RKO (cell line): ENCODE results near the gene STIMATE.

Experiments used
- DNase-seq: peaks from one replicate; pipeline ENCODE4 v3.0.0-alpha.2; 2016; ENCODE audit warnings: low spot score

The STIMATE gene

GRCh38 chr3:52817221-52817620 lies 80.1 kb downstream of the STIMATE start:
- DNase-seq = no peak

DNA sequence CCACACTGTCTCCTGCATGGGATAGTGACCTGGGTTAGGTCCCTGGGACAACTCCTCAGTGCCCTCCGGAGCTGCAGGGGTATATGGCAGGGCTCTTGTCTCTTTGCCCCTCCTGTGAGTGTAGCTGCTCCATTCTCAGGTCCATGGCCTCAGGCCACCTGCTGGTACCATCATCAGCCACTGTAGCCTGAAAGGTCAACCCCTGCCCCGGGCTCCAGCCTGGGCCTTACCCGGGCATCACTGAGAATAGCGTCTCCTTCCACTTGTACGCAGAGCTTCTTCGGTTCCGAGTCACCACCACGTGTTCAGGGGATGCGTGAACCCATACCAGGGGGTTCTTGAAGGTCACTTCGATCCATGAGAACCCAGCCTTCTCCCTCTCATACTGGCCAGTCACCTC lies 80.7 kb downstream of the STIMATE start:
- no peak for DNase-seq

GRCh38 chr3:52816199-52816598 lies 81.1 kb downstream of the STIMATE start:
- DNase-seq = no peak

- no peak for DNase-seq
These were observed 83.5 kb downstream of the STIMATE start for GRCh38 chr3:52813810-52814209.

- DNase-seq = no peak
These were observed 85.8 kb downstream of the STIMATE start for GRCh38 chr3:52811452-52812011.

DNA sequence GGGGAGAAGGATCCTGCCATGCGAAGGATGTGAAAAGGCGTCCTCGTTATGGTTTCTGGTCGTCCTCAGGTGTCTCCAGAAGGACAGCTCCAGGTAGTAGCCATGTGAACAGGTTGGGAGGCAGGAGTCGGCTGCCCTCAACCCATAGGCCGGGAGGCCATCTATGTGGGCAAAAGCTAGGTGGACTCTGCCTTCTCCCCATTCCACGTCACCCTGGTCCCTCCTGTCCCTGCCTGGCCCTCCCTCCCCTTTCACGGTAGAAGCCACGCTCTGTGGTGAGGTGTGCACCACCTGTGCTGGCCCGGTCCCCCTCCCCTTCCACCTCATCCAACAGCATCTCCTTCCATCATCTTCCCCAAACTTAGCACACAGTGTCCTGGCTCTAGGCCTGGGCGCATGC lies 86.4 kb downstream of the STIMATE start:
- no peak for DNase-seq

DNA sequence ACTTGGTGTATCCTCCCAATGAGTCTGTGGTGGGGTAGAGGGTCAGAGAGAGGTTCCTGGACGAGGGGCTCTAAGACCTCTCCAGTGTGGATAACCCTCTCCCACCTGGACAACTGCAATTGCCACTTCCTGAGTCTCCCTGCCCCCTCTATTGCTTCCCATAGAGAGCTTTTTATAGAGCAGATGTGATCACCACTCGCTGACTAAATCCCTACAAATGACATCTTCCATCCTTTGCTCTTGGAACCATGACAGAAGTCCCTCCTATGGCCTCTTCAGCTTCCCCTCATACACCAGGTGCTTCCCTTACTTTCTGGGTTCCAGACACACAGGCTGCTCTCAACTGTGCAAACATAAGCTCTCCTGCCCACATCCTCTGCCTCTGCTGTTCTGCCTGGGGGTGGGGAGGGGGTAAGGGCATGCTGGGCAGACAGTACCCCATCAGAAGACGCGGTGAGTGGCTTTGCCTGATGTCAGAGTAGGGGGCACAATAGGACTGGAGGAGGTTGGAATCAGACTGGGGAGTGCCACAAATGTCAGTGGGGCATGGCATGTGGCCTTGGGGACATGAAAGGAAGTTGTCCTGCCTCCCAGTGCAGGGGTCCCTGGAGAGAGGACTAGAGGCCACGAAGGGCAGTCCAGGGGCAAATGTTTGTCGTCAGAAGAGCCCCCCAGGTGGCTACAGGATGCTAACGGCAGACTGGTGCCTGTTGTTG lies 87.5 kb downstream of the STIMATE start:
- DNase-seq = no peak

DNA sequence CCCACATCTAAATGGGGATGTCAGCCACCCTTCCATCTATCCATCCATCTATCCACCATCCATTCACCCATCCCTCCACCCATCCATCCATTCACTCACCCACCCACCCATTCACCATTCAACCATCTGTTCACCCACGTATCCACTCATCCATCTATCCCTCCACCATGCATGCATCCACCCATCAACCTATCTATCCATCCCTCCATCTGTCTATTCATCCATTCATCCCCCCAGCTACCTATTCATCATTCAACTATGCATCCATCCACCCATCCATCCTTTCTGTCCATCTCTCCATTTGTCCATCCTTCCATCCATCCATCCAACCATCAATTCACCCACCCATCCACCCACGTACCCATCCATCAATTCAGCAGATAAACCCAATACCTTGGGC lies 88.2 kb downstream of the STIMATE start:
- no peak for DNase-seq

DNA sequence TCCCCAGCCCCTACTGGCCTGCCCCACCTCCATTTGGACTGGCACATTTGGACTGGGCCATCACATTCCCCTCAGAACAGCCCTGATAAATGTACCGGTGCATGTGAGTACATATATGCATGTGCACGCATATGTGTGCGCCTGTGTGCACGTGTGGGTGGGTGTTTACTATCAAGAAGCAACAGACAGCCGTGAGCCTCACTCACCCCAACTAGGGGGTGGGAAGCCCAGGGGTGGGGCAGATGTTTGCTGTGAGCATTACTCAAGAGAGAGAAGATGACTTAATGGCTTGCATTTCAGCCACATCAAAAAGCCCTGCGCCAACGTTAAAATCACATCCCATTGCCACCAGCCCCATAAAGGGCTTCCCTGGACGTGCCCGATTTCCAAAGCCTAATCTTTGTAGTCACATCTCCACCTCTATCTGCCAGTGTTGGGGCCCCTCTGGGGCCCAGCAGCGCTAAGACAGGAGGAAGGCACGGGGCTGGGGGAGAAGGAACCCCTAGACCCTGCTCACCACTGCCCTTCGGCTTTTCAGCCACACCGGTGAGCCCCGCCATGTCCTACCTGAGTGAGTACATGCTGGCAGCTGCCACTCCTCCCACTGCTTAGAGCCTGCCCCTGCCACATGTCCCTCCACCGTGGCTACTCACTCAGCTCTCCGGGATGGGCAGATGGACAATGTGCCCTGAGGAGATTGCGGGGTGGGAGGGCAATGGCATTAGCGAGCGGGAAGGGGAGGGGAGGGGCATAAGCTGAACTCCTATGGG lies 91.9 kb downstream of the STIMATE start:
- DNase-seq = no peak

DNA sequence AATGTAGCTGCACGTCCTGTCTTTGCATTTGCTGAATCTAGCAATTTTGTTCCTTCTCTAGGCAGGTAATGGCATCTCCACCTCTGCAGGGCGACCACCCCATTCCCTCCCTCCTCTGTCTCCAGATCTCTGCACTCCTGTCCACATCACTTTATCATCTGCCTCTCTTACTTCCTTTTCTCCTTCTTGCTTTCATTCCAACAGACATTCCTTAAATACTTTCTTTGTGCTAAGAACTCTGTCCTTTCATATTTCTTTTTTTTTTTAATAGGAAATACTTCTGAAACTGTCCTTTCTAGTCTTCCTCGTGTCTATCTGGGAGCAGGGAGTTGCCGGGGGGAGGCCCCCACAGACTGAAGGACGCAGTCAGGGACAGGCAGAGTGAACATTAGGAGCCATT lies 95.5 kb downstream of the STIMATE start:
- no peak for DNase-seq

DNA sequence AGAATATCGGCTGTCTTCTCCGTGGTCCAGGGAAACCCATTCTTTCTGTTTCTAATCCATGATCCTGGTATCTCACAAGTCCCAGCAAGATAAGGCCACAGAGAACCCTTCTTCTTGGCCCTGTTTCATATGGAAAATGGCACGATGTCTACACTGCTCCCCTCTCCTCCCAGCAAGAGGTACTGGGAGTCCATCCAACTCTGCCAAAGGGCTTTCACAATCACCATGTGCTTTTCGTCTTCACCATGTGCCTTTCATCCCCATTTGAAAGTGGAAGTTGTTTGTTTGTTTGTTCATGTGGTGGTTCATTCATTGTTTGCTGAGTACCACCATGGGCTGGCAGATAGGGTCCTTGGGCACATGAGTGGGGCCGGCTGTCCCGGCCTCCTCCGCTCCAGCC lies 97.3 kb downstream of the STIMATE start:
- no peak for DNase-seq

- no peak for DNase-seq
These were observed 98.3 kb downstream of the STIMATE start for GRCh38 chr3:52798978-52799476.

DNA sequence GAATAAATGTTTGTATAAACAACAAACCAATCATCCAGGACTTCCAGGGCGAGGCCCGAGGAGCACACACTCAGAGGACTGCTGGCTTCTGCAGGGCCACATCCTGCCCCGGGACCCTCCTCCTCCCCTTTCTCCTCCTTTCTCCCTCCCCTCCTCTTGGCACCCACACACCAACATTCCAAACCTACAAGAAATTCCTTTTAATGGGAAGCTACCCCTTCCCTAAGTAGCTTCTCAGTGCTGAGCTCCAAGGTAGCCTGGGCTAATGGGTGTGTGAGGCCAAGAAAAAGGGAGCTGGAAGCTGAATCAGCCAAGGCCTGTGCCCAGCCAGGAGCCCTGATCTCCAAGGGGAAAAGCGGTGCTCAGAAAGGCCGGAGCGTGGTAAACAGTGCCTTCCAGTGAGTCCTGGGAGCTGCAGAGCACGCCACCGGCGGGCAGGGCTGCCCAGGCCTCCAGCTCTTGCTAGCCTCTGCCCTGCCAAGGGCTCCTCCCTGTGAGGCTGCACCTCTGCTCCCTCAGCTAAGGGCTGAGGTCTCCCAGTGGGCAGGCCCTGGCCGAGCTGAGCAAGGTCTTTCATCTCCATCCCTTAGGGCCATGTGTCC lies 98.9 kb downstream of the STIMATE start:
- DNase-seq = no peak

GRCh38 chr3:52796411-52796810 lies 100.9 kb downstream of the STIMATE start:
- no peak for DNase-seq

DNA sequence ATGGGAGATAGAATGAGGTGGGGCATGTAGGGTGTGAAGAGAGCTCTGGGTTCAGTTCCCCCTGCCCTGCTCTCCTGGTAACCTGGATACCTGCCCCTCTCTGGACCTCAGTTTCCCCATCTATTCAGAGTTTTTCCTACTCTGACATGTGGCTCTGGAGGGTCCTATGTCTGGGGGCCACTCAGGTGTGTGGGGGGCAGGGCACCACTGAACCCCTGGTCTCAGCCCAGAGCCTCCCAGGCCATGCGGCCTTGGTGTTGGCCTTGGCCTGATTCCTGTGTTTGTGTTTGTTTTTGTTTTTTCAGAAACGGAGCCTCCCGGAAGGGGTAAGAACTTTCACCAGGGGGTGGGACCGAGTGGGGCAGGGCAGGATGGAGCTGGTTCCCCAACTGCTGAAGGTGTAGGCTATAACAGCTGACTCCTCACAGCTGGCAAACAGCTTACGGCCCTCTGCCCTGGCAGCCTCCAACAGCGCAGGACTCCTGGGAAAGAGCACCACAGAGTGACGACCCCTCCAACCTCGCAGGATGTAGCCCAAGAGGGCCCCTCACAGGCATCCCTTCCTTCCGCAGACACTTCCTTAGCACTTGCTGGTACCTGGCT lies 101.9 kb downstream of the STIMATE start:
- DNase-seq = no peak

DNA sequence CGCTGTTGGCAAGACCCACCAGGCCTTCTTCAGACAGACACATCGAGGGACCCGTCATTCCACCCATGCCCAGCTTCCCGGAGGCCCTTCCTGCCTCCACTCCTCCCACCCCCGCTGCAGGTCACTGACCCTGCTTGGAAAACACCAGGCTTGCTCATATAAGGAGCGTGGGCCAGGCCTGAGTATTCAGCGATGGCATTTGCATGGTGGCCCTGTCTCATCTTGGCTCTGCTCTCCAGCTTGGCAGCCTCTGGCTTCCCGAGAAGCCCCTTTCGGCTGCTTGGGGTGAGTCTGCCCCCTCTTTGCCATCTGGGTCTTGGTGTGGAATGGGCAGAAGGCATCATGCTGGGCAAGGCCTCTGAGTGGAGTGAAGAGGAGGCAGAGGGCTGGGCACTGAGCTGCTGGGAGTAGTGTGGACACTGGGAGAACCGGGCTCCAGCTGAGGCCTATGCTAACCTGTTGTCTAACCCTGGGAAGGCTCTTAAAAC lies 102.7 kb downstream of the STIMATE start, which contains the start of gene ITIH3:
TSS of gene ITIH3 (plus strand) at position 185 of the 488 bp plus-strand sequence. CDS start at position 193, 8 bp downstream.
- no peak for DNase-seq

- no peak for DNase-seq
These were observed 103.4 kb downstream of the STIMATE start for GRCh38 chr3:52793702-52794611.

- no peak for DNase-seq
These were observed 104.2 kb downstream of the STIMATE start for GRCh38 chr3:52792961-52793695.

DNA sequence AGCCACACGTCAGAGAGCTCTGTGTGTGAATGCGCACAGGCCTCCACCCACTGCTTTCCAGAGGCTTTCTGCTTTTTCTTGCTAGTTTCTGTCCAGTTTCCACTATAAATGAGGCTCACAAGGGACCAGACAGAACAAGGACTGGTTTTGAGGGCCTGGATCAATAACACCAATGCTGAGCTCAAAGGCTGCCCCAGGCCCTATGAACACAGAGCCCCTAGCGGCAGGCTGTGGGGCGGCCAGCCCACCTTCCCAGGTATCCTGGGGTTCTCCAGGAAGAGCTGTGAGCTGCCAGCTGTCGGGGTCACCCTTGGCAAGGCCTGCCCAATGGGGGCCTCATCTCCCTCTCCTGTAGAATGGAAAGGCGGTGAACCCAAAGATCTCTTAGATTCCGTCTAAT lies 104.9 kb downstream of the STIMATE start:
- DNase-seq = no peak

DNA sequence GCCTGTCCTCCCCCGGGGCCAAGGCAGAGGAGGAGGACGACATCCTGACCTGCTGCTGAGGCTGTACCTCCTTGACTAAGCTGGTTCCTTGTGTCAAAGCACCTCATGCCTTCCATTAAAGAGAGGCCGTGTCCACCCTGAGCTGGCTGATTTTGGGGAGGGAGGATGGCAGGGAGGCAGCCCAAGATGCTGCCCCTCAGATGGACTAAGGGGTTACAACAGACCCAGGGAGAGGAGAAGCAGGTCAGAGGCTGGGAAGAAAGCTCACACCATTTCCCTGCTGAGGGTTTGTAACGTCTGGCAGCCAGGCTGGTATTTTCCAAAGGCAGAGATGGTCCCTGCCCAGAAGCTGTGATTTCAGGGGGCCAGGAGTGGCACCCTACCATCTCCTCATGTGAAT lies 105.4 kb downstream of the STIMATE start:
- no peak for DNase-seq
